GM12878 (cell line): ENCODE measurements around the gene HIVEP3. TPM values are rescaled to one million over a fixed set of nuclear protein-coding genes. Genes with fewer than 3 reads are reported as not detected.

Source experiments
- BACH1 ChIP-seq: fragments of 450-650 bp; IDR thresholded peaks from 2 replicates; pipeline ENCODE4 v1.6.1; 2017; ENCODE audit warnings: mild to moderate bottlenecking, borderline replicate concordance
- BCL3 ChIP-seq: IDR thresholded peaks from 2 replicates; pipeline ENCODE4 v1.6.1; 2011; ENCODE audit warnings: borderline replicate concordance, low read depth, mild to moderate bottlenecking, moderate library complexity, low read length; ENCODE audit not compliant: insufficient read depth, poor library complexity, severe bottlenecking
- CHD1 ChIP-seq: IDR thresholded peaks from 2 replicates; pipeline ENCODE4 v1.6.1; 2012; ENCODE audit warnings: low read depth, low read length, improper control_type of control experiment
- DPF2 ChIP-seq: fragments of 450-650 bp; IDR thresholded peaks from 2 replicates; pipeline ENCODE4 v1.6.1; 2017; ENCODE audit warnings: mild to moderate bottlenecking
- EED ChIP-seq: sonication (generic); IDR thresholded peaks from 2 replicates; pipeline ENCODE4 v1.6.1; 2016; ENCODE audit warnings: antibody characterized with exemption, low read depth
- ELK1 ChIP-seq: IDR thresholded peaks from 2 replicates; pipeline ENCODE4 v1.6.1; 2012; ENCODE audit warnings: low read depth, low read length, improper control_type of control experiment
- EP300 ChIP-seq, 2 experiments: fragments of 150-350 bp in 1 of 2; IDR thresholded peaks; 2 replicates each; pipeline ENCODE4 v1.6.1; 2011 to 2012; ENCODE audit warnings: low read depth in 2 of 2, low read length in 2 of 2, borderline replicate concordance in 1 of 2, improper control_type of control experiment in 1 of 2, inconsistent platforms in 1 of 2; ENCODE audit not compliant: control insufficient read depth in 1 of 2
- FOS ChIP-seq: IDR thresholded peaks from 3 replicates; pipeline ENCODE4 v1.6.1; 2011; ENCODE audit warnings: borderline replicate concordance; ENCODE audit not compliant: insufficient read length; ENCODE audit errors: extremely low read depth
- FOXM1 ChIP-seq: IDR thresholded peaks from 2 replicates; pipeline ENCODE4 v1.6.1; 2012; ENCODE audit warnings: low read depth, mild to moderate bottlenecking, inconsistent platforms, low read length, moderate library complexity
- GATAD2B ChIP-seq: fragments of 450-650 bp; conservative IDR thresholded peaks from 2 replicates; pipeline ENCODE4 v1.6.1; 2017; ENCODE audit warnings: low read depth, mild to moderate bottlenecking, moderate library complexity
- IKZF1 ChIP-seq: fragments of 450-650 bp; conservative IDR thresholded peaks from 2 replicates; pipeline ENCODE4 v1.6.1; 2017; ENCODE audit warnings: antibody characterized with exemption, mild to moderate bottlenecking
- MEF2B ChIP-seq: fragments of 450-650 bp; IDR thresholded peaks from 2 replicates; pipeline ENCODE4 v1.6.1; 2018; ENCODE audit warnings: mild to moderate bottlenecking, moderate library complexity; ENCODE audit not compliant: partially characterized antibody, poor library complexity, severe bottlenecking
- NBN ChIP-seq: fragments of 450-650 bp; IDR thresholded peaks from 2 replicates; pipeline ENCODE4 v1.6.1; 2016
- NKRF ChIP-seq: fragments of 450-650 bp; conservative IDR thresholded peaks from 2 replicates; pipeline ENCODE4 v1.6.1; 2017; ENCODE audit warnings: mild to moderate bottlenecking, moderate library complexity
- PBX3 ChIP-seq: IDR thresholded peaks from 2 replicates; pipeline ENCODE4 v1.6.1; 2011; ENCODE audit warnings: mild to moderate bottlenecking, low read depth, low read length, moderate library complexity; ENCODE audit not compliant: insufficient replicate concordance
- POLR2A ChIP-seq: IDR thresholded peaks from 2 replicates; pipeline ENCODE4 v1.6.1; 2011; ENCODE audit warnings: low read depth, mild to moderate bottlenecking, low read length
- POU2F2 ChIP-seq: IDR thresholded peaks from 3 replicates; pipeline ENCODE4 v1.6.1; 2011; ENCODE audit warnings: low read depth, mild to moderate bottlenecking, low read length, borderline replicate concordance
- RELB ChIP-seq: fragments of 450-650 bp; IDR thresholded peaks from 2 replicates; pipeline ENCODE4 v1.6.1; 2017; ENCODE audit warnings: low read depth, mild to moderate bottlenecking, moderate library complexity
- RUNX3 ChIP-seq: IDR thresholded peaks from 2 replicates; pipeline ENCODE4 v1.6.1; 2012; ENCODE audit warnings: low read length, inconsistent platforms
- SP1 ChIP-seq: IDR thresholded peaks from one replicate; pipeline ENCODE4 v1.6.1; 2011; ENCODE audit warnings: low read depth, low read length
- YY1 ChIP-seq: IDR thresholded peaks from 2 replicates; pipeline ENCODE4 v1.6.1; 2011; ENCODE audit warnings: low read depth, mild to moderate bottlenecking, low read length
- ZBED1 ChIP-seq: IDR thresholded peaks from 2 replicates; pipeline ENCODE4 v1.6.1; 2016; ENCODE audit warnings: borderline replicate concordance
- ZNF207 ChIP-seq: fragments of 450-650 bp; IDR thresholded peaks from 2 replicates; pipeline ENCODE4 v1.6.1; 2014; ENCODE audit warnings: antibody characterized with exemption, mild to moderate bottlenecking, borderline replicate concordance
- polyA plus RNA-seq, 11 experiments: library from polyadenylated mRNA; depleted of rRNA in 4 of 11; unstranded in 6 of 11; stranded (reverse) in 5 of 11; fragments of >200 nt; fragmentation: Nextera tagmentation in 4 of 11; fragmentation: Illumina TruSeq in 1 of 11; extraction: Ambion mirVana in 4 of 11; extraction: Trizol in 1 of 11; gene quantifications; 1 replicate in 1 of 11; 2 replicates in 10 of 11; pipeline versions ENCODE4 v1.2.1 to v1.2.3, GENCODE V29; 2011 to 2016; ENCODE audit warnings: inconsistent platforms in 2 of 11, missing spikeins in 2 of 11, low read depth in 1 of 11
- total RNA-seq, 4 experiments: library from RNA; depleted of rRNA in 3 of 4; stranded (reverse); fragments of >200 nt in 3 of 4; fragmentation: Illumina TruSeq in 1 of 4; extraction: Trizol in 1 of 4; gene quantifications; 2 replicates each; pipeline versions ENCODE4 v1.2.1 to v1.2.3, GENCODE V29; 2013 to 2021

Gene HIVEP3
- total and polyA plus RNA-seq, 10 of the 15 experiments (the other 5 are each of a cell fraction or from before 2014, with no cell fraction given), result 1.8 to 13.6 (median 3.8) TPM

- TF ChIP-seq GATAD2B, result peak; percentile 49; the same call in 1 of the 2 replicates
- peak; percentile 36 for TF ChIP-seq RUNX3
- no peak for TF ChIP-seq FOXM1
- TF ChIP-seq POLR2A, result peak; percentile 80
- 0 out of 2 replicates have a peak, but pooled peaks have one; percentile 16 for TF ChIP-seq BACH1
- TF ChIP-seq POU2F2, result peak; percentile 68; the same call in 1 of the 3 replicates
- TF ChIP-seq CHD1, result no peak
- peak; percentile 80 for TF ChIP-seq IKZF1
- peak; percentile 17; the same call in 1 of the 2 replicates for TF ChIP-seq EED
- no peak for TF ChIP-seq BCL3
- TF ChIP-seq MEF2B, result peak; percentile 46
- peak; percentile 53 for TF ChIP-seq PBX3
- TF ChIP-seq EP300 (IDR thresholded peaks at IDR 0.05; ENCODE audit: borderline replicate concordance in 1 of 2, control insufficient read depth in 1 of 2, low read depth in 2 of 2, low read length in 2 of 2), result no peak
- TF ChIP-seq ELK1, result 0 out of 2 replicates have a peak, but pooled peaks have one; percentile 31
- TF ChIP-seq YY1, result peak; percentile 79; the same call in 1 of the 2 replicates
- TF ChIP-seq NKRF, result peak; percentile 34; the same call in 1 of the 2 replicates
- TF ChIP-seq NBN, result peak; percentile 68; the same call in 1 of the 2 replicates
- peak; percentile 61 for TF ChIP-seq SP1
- TF ChIP-seq FOS, result no peak
- peak; percentile 55; the same call in 1 of the 2 replicates for TF ChIP-seq RELB
- TF ChIP-seq ZBED1, result no peak
- 0 out of 2 replicates have a peak, but pooled peaks have one; percentile 41 for TF ChIP-seq DPF2
- no peak for TF ChIP-seq ZNF207
Measured at GRCh38 chr1:41919764-41920397, 1.2 kb upstream of the HIVEP3 start (continued).
